Measurements from ENCODE around the gene TMEM132C.

- TF ChIP-seq CTCF (IDR thresholded peaks at IDR 0.05) (no peak), ZFX (IDR thresholded peaks at IDR 0.05; ENCODE audit: borderline replicate concordance) (no peak)
Observed at GRCh38 chr12:128654468-128654867, 387.5 kb downstream of the TMEM132C start.
